Measurements from ENCODE around the gene UBE2Q2. TPM values are rescaled to one million over a fixed set of nuclear protein-coding genes. Genes with fewer than 3 reads are reported as not detected.

The UBE2Q2 gene
- total and polyA plus RNA-seq, 9 of the 15 experiments (the other 6 are each of a cell fraction or from before 2014, with no cell fraction given): 6.2 to 24.0 (median 16.2) TPM

- TF ChIP-seq, protein P1, sequence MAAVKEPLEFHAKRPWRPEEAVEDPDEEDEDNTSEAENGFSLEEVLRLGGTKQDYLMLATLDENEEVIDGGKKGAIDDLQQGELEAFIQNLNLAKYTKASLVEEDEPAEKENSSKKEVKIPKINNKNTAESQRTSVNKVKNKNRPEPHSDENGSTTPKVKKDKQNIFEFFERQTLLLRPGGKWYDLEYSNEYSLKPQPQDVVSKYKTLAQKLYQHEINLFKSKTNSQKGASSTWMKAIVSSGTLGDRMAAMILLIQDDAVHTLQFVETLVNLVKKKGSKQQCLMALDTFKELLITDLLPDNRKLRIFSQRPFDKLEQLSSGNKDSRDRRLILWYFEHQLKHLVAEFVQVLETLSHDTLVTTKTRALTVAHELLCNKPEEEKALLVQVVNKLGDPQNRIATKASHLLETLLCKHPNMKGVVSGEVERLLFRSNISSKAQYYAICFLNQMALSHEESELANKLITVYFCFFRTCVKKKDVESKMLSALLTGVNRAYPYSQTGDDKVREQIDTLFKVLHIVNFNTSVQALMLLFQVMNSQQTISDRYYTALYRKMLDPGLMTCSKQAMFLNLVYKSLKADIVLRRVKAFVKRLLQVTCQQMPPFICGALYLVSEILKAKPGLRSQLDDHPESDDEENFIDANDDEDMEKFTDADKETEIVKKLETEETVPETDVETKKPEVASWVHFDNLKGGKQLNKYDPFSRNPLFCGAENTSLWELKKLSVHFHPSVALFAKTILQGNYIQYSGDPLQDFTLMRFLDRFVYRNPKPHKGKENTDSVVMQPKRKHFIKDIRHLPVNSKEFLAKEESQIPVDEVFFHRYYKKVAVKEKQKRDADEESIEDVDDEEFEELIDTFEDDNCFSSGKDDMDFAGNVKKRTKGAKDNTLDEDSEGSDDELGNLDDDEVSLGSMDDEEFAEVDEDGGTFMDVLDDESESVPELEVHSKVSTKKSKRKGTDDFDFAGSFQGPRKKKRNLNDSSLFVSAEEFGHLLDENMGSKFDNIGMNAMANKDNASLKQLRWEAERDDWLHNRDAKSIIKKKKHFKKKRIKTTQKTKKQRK (IDR thresholded peaks at IDR 0.05; ENCODE audit: borderline replicate concordance, low read depth, low read length): no peak
- TF ChIP-seq ARNT (IDR thresholded peaks at IDR 0.05) (no peak), MEF2A (IDR thresholded peaks at IDR 0.05; ENCODE audit: control insufficient read depth, low read depth, low read length) (no peak), TARDBP (IDR thresholded peaks at IDR 0.05) (no peak), MLX (CRISPR knock-in tag; conservative IDR thresholded peaks at IDR 0.05) (no peak), OTX1 (CRISPR knock-in tag; IDR thresholded peaks at IDR 0.05) (no peak), RBM25 (IDR thresholded peaks at IDR 0.05; ENCODE audit: low read depth, low read length, severe bottlenecking) (no peak), TAF1 (IDR thresholded peaks at IDR 0.05; ENCODE audit: control insufficient read depth, extremely low read depth, insufficient read depth, low read length, severe bottlenecking) (no peak), NR2F6 (CRISPR knock-in tag; IDR thresholded peaks at IDR 0.05) (no peak), STAG1 (CRISPR knock-in tag; IDR thresholded peaks at IDR 0.05; ENCODE audit: borderline replicate concordance) (no peak), ZSCAN29 (IDR thresholded peaks at IDR 0.05) (no peak), ZNF507 (tag; conservative IDR thresholded peaks at IDR 0.05) (no peak), PPARD (CRISPR knock-in tag; IDR thresholded peaks at IDR 0.05) (0 out of 2 replicates have a peak, but pooled peaks have one; percentile 18), KDM2B (CRISPR knock-in tag; IDR thresholded peaks at IDR 0.05) (no peak), RAD51 (IDR thresholded peaks at IDR 0.05; ENCODE audit: borderline replicate concordance, low read depth) (no peak), KDM5B (IDR thresholded peaks at IDR 0.05; ENCODE audit: insufficient replicate concordance, low read depth, low read length) (no peak), NRF1 (conservative IDR thresholded peaks at IDR 0.05 in 1 of 2, IDR thresholded peaks at IDR 0.05 in 1 of 2) (no peak), ZNF175 (CRISPR knock-in tag; IDR thresholded peaks at IDR 0.05; ENCODE audit: low read depth) (no peak), GTF2F1 (IDR thresholded peaks at IDR 0.05; ENCODE audit: low read depth, low read length) (no peak)
- TF ChIP-seq, protein P2, sequence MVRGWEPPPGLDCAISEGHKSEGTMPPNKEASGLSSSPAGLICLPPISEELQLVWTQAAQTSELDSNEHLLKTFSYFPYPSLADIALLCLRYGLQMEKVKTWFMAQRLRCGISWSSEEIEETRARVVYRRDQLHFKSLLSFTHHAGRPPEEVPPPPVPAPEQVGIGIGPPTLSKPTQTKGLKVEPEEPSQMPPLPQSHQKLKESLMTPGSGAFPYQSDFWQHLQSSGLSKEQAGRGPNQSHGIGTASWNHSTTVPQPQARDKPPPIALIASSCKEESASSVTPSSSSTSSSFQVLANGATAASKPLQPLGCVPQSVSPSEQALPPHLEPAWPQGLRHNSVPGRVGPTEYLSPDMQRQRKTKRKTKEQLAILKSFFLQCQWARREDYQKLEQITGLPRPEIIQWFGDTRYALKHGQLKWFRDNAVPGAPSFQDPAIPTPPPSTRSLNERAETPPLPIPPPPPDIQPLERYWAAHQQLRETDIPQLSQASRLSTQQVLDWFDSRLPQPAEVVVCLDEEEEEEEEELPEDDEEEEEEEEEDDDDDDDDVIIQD (CRISPR knock-in tag; IDR thresholded peaks at IDR 0.05): 0 out of 2 replicates have a peak, but pooled peaks have one; percentile 51
Observed at GRCh38 chr15:75850708-75851107, 7.5 kb downstream of the UBE2Q2 start (continued).

Measured in K562 (cell line).